H9 (cell line): ENCODE measurements around the gene NTRK2. TPM values are rescaled to one million over a fixed set of nuclear protein-coding genes. Genes with fewer than 3 reads are reported as not detected.

Experiments used
- DNase-seq: peaks from one replicate; pipeline ENCODE4 v3.0.0-alpha.2; 2017
- H2AFZ ChIP-seq: one replicate; pipeline ENCODE4 v1.6.1; 2013; ENCODE audit warnings: mild to moderate bottlenecking, low read length, control low read depth, moderate library complexity
- H2AK5ac ChIP-seq: 2 replicates; pipeline ENCODE4 v1.6.1; 2013; ENCODE audit warnings: low read length, control low read depth, mixed read lengths; ENCODE audit not compliant: insufficient read length
- H2BK120ac ChIP-seq: one replicate; pipeline ENCODE4 v1.6.1; 2013; ENCODE audit warnings: low read depth, mild to moderate bottlenecking, low read length, control low read depth, inconsistent platforms; ENCODE audit not compliant: poor library complexity, severe bottlenecking
- H2BK12ac ChIP-seq: 2 replicates; pipeline ENCODE4 v1.6.1; 2013; ENCODE audit warnings: low read length, control low read depth, mixed read lengths, low read depth; ENCODE audit not compliant: insufficient read length
- H2BK15ac ChIP-seq: 2 replicates; pipeline ENCODE4 v1.6.1; 2013; ENCODE audit warnings: low read depth, low read length, control low read depth
- H2BK20ac ChIP-seq: one replicate; pipeline ENCODE4 v1.6.1; 2013; ENCODE audit warnings: low read depth, mild to moderate bottlenecking, low read length, control low read depth, inconsistent platforms; ENCODE audit not compliant: poor library complexity, severe bottlenecking
- H2BK5ac ChIP-seq: 2 replicates; pipeline ENCODE4 v1.6.1; 2013; ENCODE audit warnings: low read length, control low read depth, mixed read lengths; ENCODE audit not compliant: insufficient read length
- H3K14ac ChIP-seq: 2 replicates; pipeline ENCODE4 v1.6.1; 2013; ENCODE audit warnings: low read length, control low read depth; ENCODE audit not compliant: insufficient read depth
- H3K18ac ChIP-seq: 2 replicates; pipeline ENCODE4 v1.6.1; 2013; ENCODE audit warnings: low read depth, mild to moderate bottlenecking, mixed read lengths, low read length, control low read depth; ENCODE audit not compliant: insufficient read length
- H3K23ac ChIP-seq: 2 replicates; pipeline ENCODE4 v1.6.1; 2013; ENCODE audit warnings: low read length, control low read depth, mixed read lengths, low read depth; ENCODE audit not compliant: insufficient read length
- H3K23me2 ChIP-seq: 2 replicates; pipeline ENCODE4 v1.6.1; 2013; ENCODE audit warnings: low read depth, mild to moderate bottlenecking, mixed read lengths, low read length, control low read depth; ENCODE audit not compliant: insufficient read length, poor library complexity, severe bottlenecking
- H3K27ac ChIP-seq: 2 replicates; pipeline ENCODE4 v1.5.1; 2013; ENCODE audit warnings: low read length, control low read depth, mixed read lengths, low read depth; ENCODE audit not compliant: insufficient read length
- H3K27me3 ChIP-seq: 2 replicates; pipeline ENCODE4 v1.6.1; 2013; ENCODE audit warnings: low read length, control low read depth, inconsistent platforms; ENCODE audit not compliant: insufficient read depth
- H3K4ac ChIP-seq: 2 replicates; pipeline ENCODE4 v1.6.1; 2013; ENCODE audit warnings: low read depth, mild to moderate bottlenecking, control low read depth, inconsistent platforms, low read length, moderate library complexity
- H3K4me1 ChIP-seq: 2 replicates; pipeline ENCODE4 v1.6.1; 2013; ENCODE audit warnings: low read length, control low read depth, inconsistent platforms; ENCODE audit not compliant: insufficient read depth
- H3K4me2 ChIP-seq: 2 replicates; pipeline ENCODE4 v1.6.1; 2013; ENCODE audit warnings: low read length, control low read depth, mixed read lengths; ENCODE audit not compliant: insufficient read length, insufficient read depth
- H3K56ac ChIP-seq: 2 replicates; pipeline ENCODE4 v1.6.1; 2013; ENCODE audit warnings: low read depth, mild to moderate bottlenecking, mixed read lengths, low read length, control low read depth; ENCODE audit not compliant: insufficient read length
- H3K79me1 ChIP-seq: 2 replicates; pipeline ENCODE4 v1.6.1; 2013; ENCODE audit warnings: low read depth, mild to moderate bottlenecking, moderate library complexity, low read length, control low read depth, inconsistent platforms; ENCODE audit not compliant: insufficient read depth, poor library complexity, severe bottlenecking
- H3K79me2 ChIP-seq: 2 replicates; pipeline ENCODE4 v1.6.1; 2013; ENCODE audit warnings: low read length, control low read depth, inconsistent platforms; ENCODE audit not compliant: insufficient read depth
- H3K9ac ChIP-seq: 2 replicates; pipeline ENCODE4 v1.6.1; 2013; ENCODE audit warnings: low read length, control low read depth, mixed read lengths; ENCODE audit not compliant: insufficient read length; ENCODE audit errors: extremely low read depth
- H3K9me3 ChIP-seq: one replicate; pipeline ENCODE4 v1.6.1; 2013; ENCODE audit warnings: low read depth, low read length, inconsistent platforms; ENCODE audit not compliant: control insufficient read depth
- H3T11ph ChIP-seq: one replicate; pipeline ENCODE4 v1.6.1; 2013; ENCODE audit warnings: mild to moderate bottlenecking, low read length, control low read depth, inconsistent platforms
- H4K20me1 ChIP-seq: one replicate; pipeline ENCODE4 v1.6.1; 2013; ENCODE audit not compliant: control insufficient read depth, insufficient read length, insufficient read depth
- H4K5ac ChIP-seq: 2 replicates; pipeline ENCODE4 v1.6.1; 2013; ENCODE audit warnings: low read depth, mild to moderate bottlenecking, mixed read lengths, low read length, control low read depth; ENCODE audit not compliant: insufficient read length
- H4K8ac ChIP-seq: replicated peaks from 2 replicates; pipeline ENCODE4 v1.6.1; 2013; ENCODE audit warnings: low read length, control low read depth, mixed read lengths, low read depth; ENCODE audit not compliant: insufficient read length
- H4K91ac ChIP-seq: 2 replicates; pipeline ENCODE4 v1.6.1; 2013; ENCODE audit warnings: low read depth, mild to moderate bottlenecking, moderate library complexity, mixed read lengths, low read length, control low read depth; ENCODE audit not compliant: insufficient read length
- H3K27ac Mint-ChIP-seq, 3 experiments: 2 replicates in 2 of 3; 3 replicates in 1 of 3; pipeline ENCODE4 v1.8.0; 2020 to 2021; ENCODE audit warnings: mixed read lengths in 3 of 3, mild to moderate bottlenecking in 1 of 3, moderate library complexity in 1 of 3
- H3K27me3 Mint-ChIP-seq: 2 replicates; pipeline ENCODE4 v1.8.0; 2021; ENCODE audit warnings: low read depth, mild to moderate bottlenecking, moderate library complexity, mixed read lengths
- H3K36me3 Mint-ChIP-seq, 3 experiments: 2 replicates in 2 of 3; 3 replicates in 1 of 3; pipeline ENCODE4 v1.8.0; 2020 to 2021; ENCODE audit warnings: low read depth in 3 of 3, mixed read lengths in 3 of 3; ENCODE audit not compliant: insufficient read depth in 1 of 3
- H3K4me1 Mint-ChIP-seq, 2 experiments: 2 replicates each; pipeline ENCODE4 v1.8.0; 2020; ENCODE audit warnings: mixed read lengths in 2 of 2
- H3K4me3 Mint-ChIP-seq, 2 experiments: 2 replicates in 1 of 2; 3 replicates in 1 of 2; pipeline ENCODE4 v1.8.0; 2020 to 2021; ENCODE audit warnings: mild to moderate bottlenecking in 2 of 2, mixed read lengths in 2 of 2, moderate library complexity in 1 of 2
- H3K9me3 Mint-ChIP-seq, 2 experiments: 2 replicates in 1 of 2; 3 replicates in 1 of 2; pipeline ENCODE4 v1.8.0; 2020; ENCODE audit warnings: mild to moderate bottlenecking in 2 of 2, mixed read lengths in 2 of 2, moderate library complexity in 1 of 2
- WGBS: extraction: QIAGEN DNeasy Blood & Tissue Kit; methylation state at CpG from one replicate; pipeline ENCODE4 v1.1.7; 2013; ENCODE audit warnings: missing lambda C conversion rate, low lambda C conversion rate, mixed read lengths; ENCODE audit not compliant: insufficient read length; ENCODE audit errors: extremely low coverage; 5-methylcytosine and 5-hydroxymethylcytosine counted together
- total RNA-seq: library from RNA; stranded (reverse); gene quantifications from 2 replicates; pipeline ENCODE4 v1.2.1, GENCODE V29; 2021
- TF ChIP-seq, protein P1 (sequence below): fragments of 200-600 bp; sonication (generic); conservative IDR thresholded peaks from 3 replicates; pipeline ENCODE4 v1.8.0; 2021; ENCODE audit warnings: antibody characterized with exemption, mild to moderate bottlenecking

Gene NTRK2
- total RNA-seq, 1 experiment from 2014 or later, result 0.02 TPM

DNA sequence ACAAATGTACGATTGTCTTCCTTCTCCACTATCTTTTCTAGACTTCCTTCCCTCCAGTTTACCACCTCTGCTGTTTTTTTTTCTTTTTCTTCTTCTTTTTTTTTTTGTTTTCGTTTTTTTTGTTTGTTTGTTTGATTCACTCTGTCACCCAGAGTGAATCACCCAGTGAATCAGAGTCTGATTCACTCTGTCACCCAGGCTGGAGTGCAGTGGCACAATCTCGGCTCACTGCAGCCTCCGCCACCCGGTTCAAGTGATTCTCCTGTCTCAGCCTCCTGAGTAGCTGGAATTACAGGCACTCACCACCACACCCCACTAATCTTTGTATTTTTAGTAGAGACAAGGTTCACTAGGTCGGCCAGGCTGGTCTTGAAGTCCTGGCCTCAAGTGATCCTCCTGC lies 375.7 kb downstream of the NTRK2 start:
- H3K4me3 Mint-ChIP-seq, result no peak overlapping the region

More for the DNA sequence above, 375.7 kb downstream of the NTRK2 start:
- no peak overlapping the region for H3K4ac ChIP-seq
- H3K27ac Mint-ChIP-seq, result no peak overlapping the region
- no peak overlapping the region for H2BK20ac ChIP-seq
- no peak overlapping the region for H3K9ac ChIP-seq
- no peaks in the 10 kb centered on the region for H3K9me3 ChIP-seq
- no peaks in the 10 kb centered on the region; the same call in 1 of the 2 replicates for H3K27me3 Mint-ChIP-seq
- H2BK12ac ChIP-seq, result no peak overlapping the region
- H3K27ac ChIP-seq, result no peak overlapping the region
- H4K91ac ChIP-seq, result no peak overlapping the region
- no CpG with 5 or more reads among the region's 6 CpGs for WGBS
- H4K8ac ChIP-seq, result no peak overlapping the region
- H4K20me1 ChIP-seq, result no peaks in the 10 kb centered on the region
- no peak overlapping the region for H3K56ac ChIP-seq
- H3K79me2 ChIP-seq, result no peaks in the 10 kb centered on the region
- no peak overlapping the region for H2AFZ ChIP-seq
- no peaks in the 10 kb centered on the region; a peak in 1 of 5 replicates for H3K9me3 Mint-ChIP-seq
- H2BK15ac ChIP-seq, result no peak overlapping the region
- H2AK5ac ChIP-seq, result no peak overlapping the region
- no peak overlapping the region for H3K23ac ChIP-seq
- H3K14ac ChIP-seq, result no peak overlapping the region
- no peaks in the 10 kb centered on the region for H3K4me1 ChIP-seq
- TF ChIP-seq, protein P1, sequence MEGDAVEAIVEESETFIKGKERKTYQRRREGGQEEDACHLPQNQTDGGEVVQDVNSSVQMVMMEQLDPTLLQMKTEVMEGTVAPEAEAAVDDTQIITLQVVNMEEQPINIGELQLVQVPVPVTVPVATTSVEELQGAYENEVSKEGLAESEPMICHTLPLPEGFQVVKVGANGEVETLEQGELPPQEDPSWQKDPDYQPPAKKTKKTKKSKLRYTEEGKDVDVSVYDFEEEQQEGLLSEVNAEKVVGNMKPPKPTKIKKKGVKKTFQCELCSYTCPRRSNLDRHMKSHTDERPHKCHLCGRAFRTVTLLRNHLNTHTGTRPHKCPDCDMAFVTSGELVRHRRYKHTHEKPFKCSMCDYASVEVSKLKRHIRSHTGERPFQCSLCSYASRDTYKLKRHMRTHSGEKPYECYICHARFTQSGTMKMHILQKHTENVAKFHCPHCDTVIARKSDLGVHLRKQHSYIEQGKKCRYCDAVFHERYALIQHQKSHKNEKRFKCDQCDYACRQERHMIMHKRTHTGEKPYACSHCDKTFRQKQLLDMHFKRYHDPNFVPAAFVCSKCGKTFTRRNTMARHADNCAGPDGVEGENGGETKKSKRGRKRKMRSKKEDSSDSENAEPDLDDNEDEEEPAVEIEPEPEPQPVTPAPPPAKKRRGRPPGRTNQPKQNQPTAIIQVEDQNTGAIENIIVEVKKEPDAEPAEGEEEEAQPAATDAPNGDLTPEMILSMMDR, result no peak
- no peak for DNase-seq
- H3K18ac ChIP-seq, result no peak overlapping the region
- no peak overlapping the region for H2BK5ac ChIP-seq
- H3K23me2 ChIP-seq, result no peaks in the 10 kb centered on the region
- H3K79me1 ChIP-seq, result no peaks in the 10 kb centered on the region
- no peak overlapping the region for H3T11ph ChIP-seq
- no peak overlapping the region for H2BK120ac ChIP-seq
- no peaks in the 10 kb centered on the region for H3K36me3 Mint-ChIP-seq
- H3K4me2 ChIP-seq, result no peak overlapping the region
- no peaks in the 10 kb centered on the region for H3K27me3 ChIP-seq
- H3K4me1 Mint-ChIP-seq, result no peaks in the 10 kb centered on the region
- H4K5ac ChIP-seq, result no peak overlapping the region
